HEK293T (cell line): Measurements from ENCODE around the gene ANKZF1.

Experiments used
- CTCF ChIA-PET: fragments of 350-600 bp; formaldehyde crosslinking; extraction: SDS; loops from one replicate; lab custom pipeline; 2021; ENCODE audit warnings: antibody characterized with exemption, inconsistent platforms; lab: Yijun Ruan, JAX
- POLR2A ChIA-PET: fragments of 350-600 bp; formaldehyde crosslinking; extraction: SDS; loops from one replicate; lab custom pipeline; 2020; ENCODE audit warnings: antibody characterized with exemption, inconsistent platforms; lab: Yijun Ruan, JAX
- DNase-seq: peaks from one replicate; pipeline ENCODE4 v3.0.0; 2012; ENCODE audit warnings: mixed read lengths; ENCODE audit errors: extremely low spot score
- ARNT ChIP-seq: fragments of 450-650 bp; IDR thresholded peaks from 2 replicates; pipeline ENCODE4 v1.6.1; 2017; ENCODE audit warnings: mild to moderate bottlenecking
- BHLHE40 ChIP-seq: fragments of 450-650 bp; IDR thresholded peaks from 2 replicates; pipeline ENCODE4 v1.6.1; 2016; ENCODE audit warnings: mild to moderate bottlenecking, moderate library complexity, borderline replicate concordance
- CTBP1 ChIP-seq: fragments of 450-650 bp; IDR thresholded peaks from 2 replicates; pipeline ENCODE4 v1.6.1; 2016; ENCODE audit warnings: borderline replicate concordance
- ELF4 ChIP-seq: fragments of 450-650 bp; IDR thresholded peaks from 2 replicates; pipeline ENCODE4 v1.6.1; 2017; ENCODE audit warnings: antibody characterized with exemption
- FOXA1 ChIP-seq: fragments of 450-650 bp; IDR thresholded peaks from 2 replicates; pipeline ENCODE4 v1.6.1; 2016; ENCODE audit warnings: mild to moderate bottlenecking
- FOXK2 ChIP-seq: fragments of 450-650 bp; IDR thresholded peaks from 2 replicates; pipeline ENCODE4 v1.6.1; 2016; ENCODE audit warnings: mild to moderate bottlenecking
- FOXM1 ChIP-seq: fragments of 450-650 bp; IDR thresholded peaks from 2 replicates; pipeline ENCODE4 v1.6.1; 2017; ENCODE audit warnings: mild to moderate bottlenecking, borderline replicate concordance
- HDGF ChIP-seq: fragments of 450-650 bp; IDR thresholded peaks from 2 replicates; pipeline ENCODE4 v1.6.1; 2017; ENCODE audit warnings: antibody characterized with exemption, borderline replicate concordance
- L3MBTL2 ChIP-seq: fragments of 450-650 bp; conservative IDR thresholded peaks from 2 replicates; pipeline ENCODE4 v1.6.1; 2016; ENCODE audit warnings: mild to moderate bottlenecking
- LEF1 ChIP-seq: fragments of 450-650 bp; IDR thresholded peaks from 2 replicates; pipeline ENCODE4 v1.6.1; 2017; ENCODE audit warnings: mild to moderate bottlenecking, borderline replicate concordance
- NFRKB ChIP-seq: fragments of 450-650 bp; IDR thresholded peaks from 2 replicates; pipeline ENCODE4 v1.6.1; 2016; ENCODE audit warnings: mild to moderate bottlenecking, moderate library complexity
- PKNOX1 ChIP-seq: fragments of 450-650 bp; IDR thresholded peaks from 2 replicates; pipeline ENCODE4 v1.6.1; 2016
- SP1 ChIP-seq: fragments of 450-650 bp; IDR thresholded peaks from 2 replicates; pipeline ENCODE4 v1.6.1; 2017
- SUZ12 ChIP-seq: fragments of 450-650 bp; IDR thresholded peaks from 2 replicates; pipeline ENCODE4 v1.6.1; 2016; ENCODE audit warnings: mild to moderate bottlenecking
- TARDBP ChIP-seq: fragments of 450-650 bp; IDR thresholded peaks from 2 replicates; pipeline ENCODE4 v1.6.1; 2016
- ZNF384 ChIP-seq: fragments of 450-650 bp; IDR thresholded peaks from 2 replicates; pipeline ENCODE4 v1.6.1; 2016

Gene ANKZF1

GRCh38 chr2:219206328-219207133 is 23.1 kb upstream of the ANKZF1 start, which contains the start of gene ZFAND2B:
ZFAND2B (plus strand) TSS chr2:219206782; CDS start chr2:219206988, 206 bp downstream.
- peak; percentile 65 for TF ChIP-seq L3MBTL2
- TF ChIP-seq HDGF, result 0 out of 2 replicates have a peak, but pooled peaks have one; percentile 46
- no peak for TF ChIP-seq SUZ12
- 0 out of 2 replicates have a peak, but pooled peaks have one; percentile 16 for TF ChIP-seq ELF4
- no peak for TF ChIP-seq CTBP1
- peak; percentile 32; the same call in 1 of the 2 replicates for TF ChIP-seq PKNOX1
- CTCF ChIA-PET, result interaction anchor here (1.0 kb wide), 1 partner anchor 88 kb away, joined by 3 read pairs; no protein-coding TSS in a partner anchor
- DNase-seq, result peak; percentile 98
- POLR2A ChIA-PET, result interaction anchor here (0.7 to 2.4 kb wide), 16 partner anchors 8 to 88 kb away, joined by 3 to 25 read pairs (median 4); partner anchors contain the start of genes ABCB6, CNPPD1, DNAJB2 and GLB1L

GRCh38 chr2:219207134-219207883 is 22.3 kb upstream of the ANKZF1 start:
- ChIA-PET CTCF (interaction anchor here (1.1 kb wide), 1 partner anchor 31 kb away, joined by 3 read pairs; the partner anchor contains the start of gene CNPPD1), POLR2A (interaction anchor here (0.7 to 2.4 kb wide), 9 partner anchors 9 to 86 kb away, joined by 3 to 25 read pairs (median 5); partner anchors contain the start of genes ABCB6, CNPPD1 and DNAJB2)
- TF ChIP-seq SUZ12, result no peak
- TF ChIP-seq CTBP1, result no peak
- no peak for TF ChIP-seq ZNF384
- TF ChIP-seq FOXA1, result no peak
- no peak for TF ChIP-seq TARDBP
- no peak for DNase-seq

GRCh38 chr2:219207884-219208740 is 21.5 kb upstream of the ANKZF1 start:
- DNase-seq, result no peak
- CTCF ChIA-PET, result interaction anchor here (0.8 to 1.1 kb wide), 2 partner anchors 32 to 89 kb away, joined by 3 read pairs; partner anchors contain the start of gene CNPPD1
- POLR2A ChIA-PET, result interaction anchor here (1.4 to 2.0 kb wide), 4 partner anchors 11 to 71 kb away, joined by 3 to 7 read pairs (median 5); partner anchors contain the start of genes CNPPD1 and DNAJB2
- no peak for TF ChIP-seq SP1
- TF ChIP-seq ZNF384, result no peak
- TF ChIP-seq TARDBP, result no peak
- TF ChIP-seq L3MBTL2, result no peak
- no peak for TF ChIP-seq HDGF
- TF ChIP-seq NFRKB, result no peak
- no peak for TF ChIP-seq SUZ12
- TF ChIP-seq LEF1, result no peak
- TF ChIP-seq CTBP1, result no peak
- no peak for TF ChIP-seq BHLHE40
- no peak for TF ChIP-seq FOXM1
- TF ChIP-seq ARNT, result no peak
- TF ChIP-seq ELF4, result no peak

- TF ChIP-seq ARNT, result no peak
- TF ChIP-seq FOXK2, result no peak
- no peak for TF ChIP-seq TARDBP
- ChIA-PET POLR2A (interaction anchor here (2.0 kb wide), 1 partner anchor 33 kb away, joined by 5 read pairs; the partner anchor contains the start of gene CNPPD1), CTCF (no interaction called here)
- DNase-seq, result no peak
These were observed 20.1 kb upstream of the ANKZF1 start for GRCh38 chr2:219209236-219210195.

- CTCF ChIA-PET, result no interaction called here
- TF ChIP-seq FOXK2, result no peak
- TF ChIP-seq NFRKB, result no peak
- no peak for TF ChIP-seq FOXM1
- no peak for TF ChIP-seq CTBP1
- no peak for TF ChIP-seq LEF1
- TF ChIP-seq L3MBTL2, result no peak
- TF ChIP-seq SP1, result no peak
- TF ChIP-seq ARNT, result no peak
- no peak for TF ChIP-seq PKNOX1
- TF ChIP-seq BHLHE40, result no peak
- TF ChIP-seq ZNF384, result no peak
- TF ChIP-seq TARDBP, result no peak
- no peak for TF ChIP-seq SUZ12
- no peak for TF ChIP-seq HDGF
- TF ChIP-seq FOXA1, result no peak
- TF ChIP-seq ELF4, result no peak
- no peak for DNase-seq
- POLR2A ChIA-PET, result interaction anchor here (1.2 kb wide), 1 partner anchor 34 kb away, joined by 4 read pairs; the partner anchor contains the start of gene CNPPD1
These were observed 19.3 kb upstream of the ANKZF1 start for GRCh38 chr2:219210196-219210885.
